ENCODE measurements around the gene GRIPAP1.

The GRIPAP1 gene

DNA sequence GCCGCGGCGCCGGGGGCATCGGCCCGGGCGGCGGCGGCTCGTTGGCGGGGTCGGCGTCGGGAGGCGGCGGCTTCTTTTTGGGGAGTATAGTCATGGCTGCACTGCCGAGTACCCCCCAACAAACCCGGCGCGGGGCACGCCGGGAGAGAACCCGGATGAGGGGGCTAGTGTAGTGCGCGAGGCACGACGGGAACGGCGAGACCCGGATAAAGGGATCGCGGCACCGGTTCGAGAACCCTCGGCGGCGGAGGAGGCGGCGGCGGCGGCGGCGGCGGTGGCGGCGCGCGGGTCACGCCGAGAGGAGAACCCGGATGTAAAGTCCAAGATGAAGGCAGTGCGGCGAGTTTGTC is 44.6 kb downstream of the GRIPAP1 start, which contains the start of gene OTUD5:
Gene OTUD5 (minus strand): TSS at position 131 of the 350 bp plus-strand sequence. CDS start 37 bp downstream, at position 94.
- H3K27me3 ChIP-seq (replicated peaks; ENCODE audit: control insufficient read depth, insufficient read depth, low read length) = no peaks in the 10 kb centered on the region
- peak; percentile 78 for DNase-seq (ENCODE audit: extremely low read depth, insufficient read length)

DNA sequence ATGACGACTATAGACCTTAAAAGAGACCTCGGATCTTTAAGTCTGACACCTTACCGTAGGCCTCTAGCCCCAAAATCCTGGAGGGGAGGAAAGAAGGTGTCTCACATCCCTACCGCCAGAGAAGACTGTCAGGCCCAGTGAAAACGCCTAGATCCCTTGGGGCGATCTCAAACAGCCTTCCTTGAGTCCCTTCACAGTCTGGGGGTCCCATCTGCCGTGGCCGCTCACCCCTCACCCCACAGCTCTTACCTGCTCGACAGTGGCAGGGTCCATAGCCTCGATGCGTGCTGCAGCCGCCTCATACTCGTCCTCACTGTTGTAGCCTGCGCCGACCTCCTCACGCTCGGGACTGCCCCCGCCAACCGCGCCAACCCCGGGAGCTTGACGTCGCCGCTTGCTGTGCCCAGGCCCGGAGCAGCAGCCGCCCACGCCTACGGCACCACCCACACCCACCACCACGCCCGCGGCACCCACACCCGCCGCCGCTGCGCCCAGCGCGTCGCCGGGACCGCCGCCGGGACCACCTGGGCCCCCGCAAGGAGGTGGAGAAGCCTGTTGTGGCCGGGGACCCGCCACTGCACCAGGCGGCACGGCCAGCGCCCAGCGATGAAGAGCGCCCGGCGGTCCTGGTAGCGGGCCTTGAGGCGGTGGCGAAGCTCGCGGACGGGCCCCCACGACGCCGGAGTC is 45.2 kb downstream of the GRIPAP1 start:
- Histone ChIP-seq H3K27me3 (replicated peaks; ENCODE audit: control insufficient read depth, insufficient read depth, low read length) (no peaks in the 10 kb centered on the region), H3K4me3 (replicated peaks; ENCODE audit: low read depth, low read length) (peak overlapping the region; percentile 69), H3K36me3 (ENCODE audit: control insufficient read depth, insufficient read depth, low read length) (no peaks in the 10 kb centered on the region; the same call in none of the 2 replicates)
- peak; percentile 54 for DNase-seq (ENCODE audit: extremely low read depth, insufficient read length)
- TF ChIP-seq, protein P1, sequence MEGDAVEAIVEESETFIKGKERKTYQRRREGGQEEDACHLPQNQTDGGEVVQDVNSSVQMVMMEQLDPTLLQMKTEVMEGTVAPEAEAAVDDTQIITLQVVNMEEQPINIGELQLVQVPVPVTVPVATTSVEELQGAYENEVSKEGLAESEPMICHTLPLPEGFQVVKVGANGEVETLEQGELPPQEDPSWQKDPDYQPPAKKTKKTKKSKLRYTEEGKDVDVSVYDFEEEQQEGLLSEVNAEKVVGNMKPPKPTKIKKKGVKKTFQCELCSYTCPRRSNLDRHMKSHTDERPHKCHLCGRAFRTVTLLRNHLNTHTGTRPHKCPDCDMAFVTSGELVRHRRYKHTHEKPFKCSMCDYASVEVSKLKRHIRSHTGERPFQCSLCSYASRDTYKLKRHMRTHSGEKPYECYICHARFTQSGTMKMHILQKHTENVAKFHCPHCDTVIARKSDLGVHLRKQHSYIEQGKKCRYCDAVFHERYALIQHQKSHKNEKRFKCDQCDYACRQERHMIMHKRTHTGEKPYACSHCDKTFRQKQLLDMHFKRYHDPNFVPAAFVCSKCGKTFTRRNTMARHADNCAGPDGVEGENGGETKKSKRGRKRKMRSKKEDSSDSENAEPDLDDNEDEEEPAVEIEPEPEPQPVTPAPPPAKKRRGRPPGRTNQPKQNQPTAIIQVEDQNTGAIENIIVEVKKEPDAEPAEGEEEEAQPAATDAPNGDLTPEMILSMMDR (IDR thresholded peaks at IDR 0.05; ENCODE audit: insufficient read depth, low read length, poor library complexity, severe bottlenecking) = no peak

More for the DNA sequence above, 44.6 kb downstream of the GRIPAP1 start, which contains the start of gene OTUD5:
- TF ChIP-seq, protein P1 (IDR thresholded peaks at IDR 0.05; ENCODE audit: insufficient read depth, low read length, poor library complexity, severe bottlenecking) = no peak
- Histone ChIP-seq H3K36me3 (ENCODE audit: control insufficient read depth, insufficient read depth, low read length) (no peaks in the 10 kb centered on the region; the same call in none of the 2 replicates), H3K4me3 (replicated peaks; ENCODE audit: low read depth, low read length) (peak within 1 kb of the TSS; percentile 71)

DNA sequence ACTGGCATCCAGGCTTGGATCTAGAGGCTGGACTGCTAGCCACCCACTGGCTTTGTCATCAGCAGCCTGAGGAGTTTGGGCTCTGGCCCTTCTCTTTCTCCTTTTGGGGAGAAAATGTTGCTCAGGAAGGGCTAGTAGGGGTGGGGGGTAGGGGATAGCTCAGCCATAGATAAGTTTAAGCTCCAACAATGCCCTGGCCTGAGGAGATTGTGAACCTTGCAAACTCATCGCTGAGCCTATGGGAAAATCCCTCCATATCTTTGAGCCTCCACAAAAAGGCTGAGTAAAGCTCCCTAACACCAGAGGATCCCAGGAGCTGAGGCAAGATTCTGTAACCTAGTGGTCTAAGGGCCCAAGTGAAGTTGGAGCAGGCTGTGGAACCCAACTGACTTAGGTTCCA is 53.5 kb downstream of the GRIPAP1 start:
- no peak overlapping the region for H3K4me3 ChIP-seq (replicated peaks; ENCODE audit: low read depth, low read length)
- DNase-seq (ENCODE audit: extremely low read depth, insufficient read length) = no peak
- peaks cover 2% of the 10 kb centered on the region for H3K36me3 ChIP-seq (ENCODE audit: control insufficient read depth, insufficient read depth, low read length)
- TF ChIP-seq, protein P1 (IDR thresholded peaks at IDR 0.05; ENCODE audit: insufficient read depth, low read length, poor library complexity, severe bottlenecking) = no peak
- H3K27me3 ChIP-seq (replicated peaks; ENCODE audit: control insufficient read depth, insufficient read depth, low read length) = no peaks in the 10 kb centered on the region

DNA sequence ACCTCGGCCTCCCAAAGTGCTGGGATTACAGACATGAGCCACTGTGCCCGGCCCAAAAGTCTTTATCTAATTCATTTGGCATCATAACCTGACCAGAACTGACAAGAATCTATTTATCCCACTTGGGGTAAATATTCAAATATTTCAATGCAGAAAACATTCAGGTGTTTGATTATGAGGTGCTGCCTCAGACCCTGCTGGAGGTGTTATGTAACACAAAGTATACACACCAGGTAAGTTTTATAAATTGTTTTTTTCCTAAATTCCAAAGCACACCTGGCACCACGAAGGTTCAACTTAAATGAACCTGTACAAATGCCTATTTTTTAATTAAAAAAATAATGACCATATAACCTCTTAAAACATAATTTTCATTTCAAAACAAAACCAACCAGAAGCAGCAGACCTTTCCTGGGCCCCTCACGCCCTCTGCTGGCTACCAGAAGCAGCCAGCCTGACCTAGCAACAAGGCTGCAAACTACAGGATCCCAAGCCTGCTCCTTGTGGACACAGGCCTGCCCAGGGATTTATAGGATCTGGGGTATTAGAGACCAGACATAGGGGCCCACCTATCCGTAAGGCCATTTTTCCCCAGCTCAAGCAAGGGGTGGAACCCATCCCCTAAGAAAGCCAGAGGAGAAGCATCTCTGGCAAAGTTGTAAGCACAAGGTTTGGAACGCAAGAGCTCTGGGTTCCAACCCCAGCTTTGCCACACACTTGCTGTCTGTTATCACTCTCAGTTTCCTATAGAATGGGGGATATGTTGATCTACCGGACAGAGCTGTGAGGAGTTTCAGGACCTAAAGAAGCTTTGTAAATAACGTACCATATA is 56.3 kb downstream of the GRIPAP1 start:
- no peak for DNase-seq (ENCODE audit: extremely low read depth, insufficient read length)
- TF ChIP-seq, protein P1 (IDR thresholded peaks at IDR 0.05; ENCODE audit: insufficient read depth, low read length, poor library complexity, severe bottlenecking) = peak; percentile 91
- Histone ChIP-seq H3K27me3 (replicated peaks; ENCODE audit: control insufficient read depth, insufficient read depth, low read length) (no peaks in the 10 kb centered on the region), H3K36me3 (ENCODE audit: control insufficient read depth, insufficient read depth, low read length) (peaks cover 2% of the 10 kb centered on the region), H3K4me3 (replicated peaks; ENCODE audit: low read depth, low read length) (no peak overlapping the region)

DNA sequence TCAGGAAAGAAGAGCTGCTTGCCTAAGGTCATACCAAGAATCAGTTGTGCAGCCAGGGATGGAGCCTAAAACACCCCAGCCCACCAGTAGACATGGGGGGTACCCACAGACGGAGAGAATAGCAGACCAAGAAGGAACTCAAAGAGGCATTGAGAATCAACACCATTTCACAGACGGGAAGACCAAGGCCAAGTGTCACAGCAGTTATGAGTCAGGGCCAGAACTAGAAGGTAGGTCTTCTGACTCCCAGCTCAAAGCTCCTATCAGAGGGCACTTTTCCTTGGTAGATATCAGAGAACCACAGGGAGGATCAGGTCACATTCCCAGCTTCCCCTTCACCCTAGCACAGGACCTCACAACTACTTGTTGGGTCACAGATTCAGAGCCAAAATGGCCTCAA is 59.2 kb downstream of the GRIPAP1 start:
- Histone ChIP-seq H3K36me3 (ENCODE audit: control insufficient read depth, insufficient read depth, low read length) (no peaks in the 10 kb centered on the region; the same call in 1 of the 2 replicates), H3K4me3 (replicated peaks; ENCODE audit: low read depth, low read length) (no peak overlapping the region), H3K27me3 (replicated peaks; ENCODE audit: control insufficient read depth, insufficient read depth, low read length) (no peaks in the 10 kb centered on the region)
- TF ChIP-seq, protein P1 (IDR thresholded peaks at IDR 0.05; ENCODE audit: insufficient read depth, low read length, poor library complexity, severe bottlenecking) = no peak
- no peak for DNase-seq (ENCODE audit: extremely low read depth, insufficient read length)
